ENCODE results near the gene APLP1. TPM values are rescaled to one million over a fixed set of nuclear protein-coding genes. Genes with fewer than 3 reads are reported as not detected.

APLP1 gene
- total and polyA plus RNA-seq, 2 experiments from 2014 or later = 30.2 to 36.0 TPM

GRCh38 chr19:35879770-35880317, 11.5 kb downstream of the APLP1 start:
- peak overlapping the region; percentile 64 for H3K4me3 Mint-ChIP-seq
- H3K27ac ChIP-seq (ENCODE audit: low read depth) = no peak overlapping the region
- peak overlapping the region; percentile 25; the same call in 1 of the 2 replicates for H2AFZ ChIP-seq
- H3K36me3 Mint-ChIP-seq (ENCODE audit: low read depth) = no peaks in the 10 kb centered on the region; the same call in 2 of the 3 replicates
- no peaks in the 10 kb centered on the region for H3K9me2 ChIP-seq (ENCODE audit: insufficient read depth)
- no peaks in the 10 kb centered on the region for H3K36me3 ChIP-seq (ENCODE audit: insufficient read depth)
- peak overlapping the region; percentile 52 for H3K4me3 ChIP-seq
- H3K4me1 ChIP-seq (ENCODE audit: insufficient read depth) = peaks cover 5% of the 10 kb centered on the region; the same call in 1 of the 2 replicates
- H3K4me1 Mint-ChIP-seq = peaks cover 14% of the 10 kb centered on the region
- ATAC-seq (peak; percentile 94), DNase-seq (ENCODE audit: low spot score) (peak; percentile 99)
- H3K27ac Mint-ChIP-seq = peak overlapping the region; percentile 88
- H3K9me3 Mint-ChIP-seq = no peaks in the 10 kb centered on the region; the same call in 2 of the 3 replicates
- no peaks in the 10 kb centered on the region; the same call in 1 of the 2 replicates for H4K20me1 ChIP-seq (replicated peaks; ENCODE audit: insufficient read depth)
- H3F3A ChIP-seq (replicated peaks; ENCODE audit: low read depth) = 0 out of 2 replicates have a peak, but pooled peaks cover 3% of the 10 kb centered on the region
- H3K27me3 Mint-ChIP-seq (ENCODE audit: insufficient read depth, low read depth, poor library complexity) = peaks cover 20% of the 10 kb centered on the region
- 0 out of 2 replicates have a peak, but pooled peaks cover 4% of the 10 kb centered on the region for H3K27me3 ChIP-seq (ENCODE audit: insufficient read depth)
- H3K79me2 ChIP-seq (replicated peaks; ENCODE audit: insufficient read depth) = no peaks in the 10 kb centered on the region
- TF ChIP-seq POLR2AphosphoS5 (IDR thresholded peaks at IDR 0.05; ENCODE audit: low read depth) (peak; percentile 34), ZNF114 (CRISPR knock-in tag; IDR thresholded peaks at IDR 0.05) (no peak), ZNF331 (CRISPR knock-in tag; IDR thresholded peaks at IDR 0.05; ENCODE audit: low read depth) (no peak), STAT1 (IDR thresholded peaks at IDR 0.05; ENCODE audit: unreplicated experiment) (no peak), ETS1 (IDR thresholded peaks at IDR 0.05) (no peak), EZH2phosphoT487 (IDR thresholded peaks at IDR 0.05; ENCODE audit: unreplicated experiment) (no peak), ZNF462 (CRISPR knock-in tag; IDR thresholded peaks at IDR 0.05) (no peak), REST (IDR thresholded peaks at IDR 0.05; ENCODE audit: unreplicated experiment) (peak; percentile 97)
- H3K4me2 ChIP-seq = peak overlapping the region; percentile 86

All from GM23338 (cell line).